Measurements from ENCODE around the gene KIAA0408. TPM values are rescaled to one million over a fixed set of nuclear protein-coding genes. Genes with fewer than 3 reads are reported as not detected.
"Not testable (repeated sequence)": the region's sequence is repeated elsewhere in the genome, so short reads cannot be mapped to it uniquely, and the experiment has no call there.

KIAA0408 gene
- total and polyA plus RNA-seq, 7 experiments from 2014 or later, result 0.14 to 11.3 (median 1.6) TPM; not detected in 1

- CTCF ChIA-PET; POLR2A ChIA-PET; intact Hi-C loops (cut with micrococcal nuclease); H3K4me1 Mint-ChIP-seq; H3K9me3 ChIP-seq (ENCODE audit: control insufficient read depth in 2 of 3, low read length in 3 of 3); H3K36me3 Mint-ChIP-seq; H3K27me3 ChIP-seq (ENCODE audit: control insufficient read depth in 2 of 2, insufficient read depth in 2 of 2, low read length in 2 of 2); H3K27ac Mint-ChIP-seq; DNase-seq; H3K4me3 ChIP-seq (ENCODE audit: low read length); H3K27ac ChIP-seq (ENCODE audit: low read depth, low read length); ATAC-seq; H3K36me3 ChIP-seq (ENCODE audit: control insufficient read depth in 2 of 3, insufficient read depth in 3 of 3, low read length in 3 of 3); H3K4me1 ChIP-seq (ENCODE audit: control insufficient read depth in 2 of 2, insufficient read depth in 2 of 2, low read length in 2 of 2); H3K4me3 Mint-ChIP-seq: not testable (repeated sequence)
- H3K27me3 Mint-ChIP-seq, result peaks cover 2 to 11% (median 5%) of the 10 kb centered on the region in 5 donors
- H3K9me3 Mint-ChIP-seq, result peaks cover 0 to 13% (median 3%) of the 10 kb centered on the region in 11 donors
Measured at GRCh38 chr6:127428562-127428961, 30.6 kb downstream of the KIAA0408 start.

GRCh38 chr6:127423921-127424320 is 35.3 kb downstream of the KIAA0408 start:
- H3K9me3 ChIP-seq (ENCODE audit: control insufficient read depth in 2 of 3, low read length in 3 of 3), result no peaks in the 10 kb centered on the region
- H3K4me1 Mint-ChIP-seq, result peaks cover 0 to 11% (median 5%) of the 10 kb centered on the region in 7 donors
- intact Hi-C loops (cut with micrococcal nuclease), result no loop called here
- CTCF ChIA-PET, result no interaction called here
- H3K4me1 ChIP-seq (ENCODE audit: control insufficient read depth in 2 of 2, insufficient read depth in 2 of 2, low read length in 2 of 2), result no peaks in the 10 kb centered on the region
- H3K4me3 ChIP-seq (ENCODE audit: low read length), result no peak overlapping the region
- DNase-seq, result no peak
- POLR2A ChIA-PET, result no interaction called here
- ATAC-seq, result no peak
- H3K27me3 Mint-ChIP-seq, result peaks cover 0 to 6% (median 2%) of the 10 kb centered on the region in 5 donors
- no peaks in the 10 kb centered on the region for H3K27me3 ChIP-seq (ENCODE audit: control insufficient read depth in 2 of 2, insufficient read depth in 2 of 2, low read length in 2 of 2)
- H3K27ac ChIP-seq (ENCODE audit: low read depth, low read length), result no peak overlapping the region
- no peak overlapping the region for H3K4me3 Mint-ChIP-seq
- H3K36me3 ChIP-seq (ENCODE audit: control insufficient read depth in 2 of 3, insufficient read depth in 3 of 3, low read length in 3 of 3), result no peaks in the 10 kb centered on the region
- H3K36me3 Mint-ChIP-seq, result no peaks in the 10 kb centered on the region
- H3K27ac Mint-ChIP-seq, result no peak overlapping the region
- H3K9me3 Mint-ChIP-seq, result peaks cover 0 to 9% (median under 1%) of the 10 kb centered on the region in 11 donors

GRCh38 chr6:127421164-127421563 is 38.0 kb downstream of the KIAA0408 start:
- H3K4me3 ChIP-seq (ENCODE audit: low read length); H3K27me3 Mint-ChIP-seq; POLR2A ChIA-PET; H3K9me3 Mint-ChIP-seq; DNase-seq; ATAC-seq; H3K4me3 Mint-ChIP-seq; H3K9me3 ChIP-seq (ENCODE audit: control insufficient read depth in 2 of 3, low read length in 3 of 3); H3K27me3 ChIP-seq (ENCODE audit: control insufficient read depth in 2 of 2, insufficient read depth in 2 of 2, low read length in 2 of 2); H3K36me3 Mint-ChIP-seq; H3K4me1 ChIP-seq (ENCODE audit: control insufficient read depth in 2 of 2, insufficient read depth in 2 of 2, low read length in 2 of 2); H3K27ac ChIP-seq (ENCODE audit: low read depth, low read length); H3K36me3 ChIP-seq (ENCODE audit: control insufficient read depth in 2 of 3, insufficient read depth in 3 of 3, low read length in 3 of 3): not testable (repeated sequence)
- Mint-ChIP-seq H3K4me1 (peaks cover 0 to 11% (median 5%) of the 10 kb centered on the region in 7 donors), H3K27ac (peak overlapping the region in 1 of 9 donors; percentile 21)
- CTCF ChIA-PET, result interaction anchor here (0.6 to 3.5 kb wide), 2 partner anchors 117 to 122 kb away, joined by 4 to 23 read pairs; no protein-coding TSS in a partner anchor
- intact Hi-C loops (cut with micrococcal nuclease), result loop anchor here (2.0 kb wide), 2 partner anchors 78 to 96 kb away; partner anchors contain the start of gene ECHDC1 (in 1 of the 2)

- H3K27ac ChIP-seq (ENCODE audit: low read depth, low read length), result no peak overlapping the region
Measured at GRCh38 chr6:127420556-127420955, 38.6 kb downstream of the KIAA0408 start.

GRCh38 chr6:127415096-127415495 is 44.1 kb downstream of the KIAA0408 start:
- Mint-ChIP-seq H3K27ac (no peak overlapping the region), H3K4me1 (no peaks in the 10 kb centered on the region), H3K27me3 (peaks cover 0 to 3% (median 0%) of the 10 kb centered on the region in 5 donors), H3K9me3 (peaks cover 0 to 6% (median 0%) of the 10 kb centered on the region in 11 donors), H3K4me3 (no peak overlapping the region), H3K36me3 (peaks cover 0 to 4% (median 0%) of the 10 kb centered on the region in 5 donors)
- ChIA-PET POLR2A (no interaction called here), CTCF (no interaction called here)
- Histone ChIP-seq H3K4me1 (ENCODE audit: control insufficient read depth in 2 of 2, insufficient read depth in 2 of 2, low read length in 2 of 2) (no peaks in the 10 kb centered on the region), H3K27me3 (ENCODE audit: control insufficient read depth in 2 of 2, insufficient read depth in 2 of 2, low read length in 2 of 2) (no peaks in the 10 kb centered on the region), H3K9me3 (ENCODE audit: control insufficient read depth in 2 of 3, low read length in 3 of 3) (no peaks in the 10 kb centered on the region), H3K4me3 (ENCODE audit: low read length) (no peak overlapping the region), H3K27ac (ENCODE audit: low read depth, low read length) (no peak overlapping the region), H3K36me3 (ENCODE audit: control insufficient read depth in 2 of 3, insufficient read depth in 3 of 3, low read length in 3 of 3) (no peaks in the 10 kb centered on the region)
- ATAC-seq (no peak), DNase-seq (no peak)
- intact Hi-C loops (cut with micrococcal nuclease), result no loop called here

More at GRCh38 chr6:127420556-127420955, 38.6 kb downstream of the KIAA0408 start:
- Histone ChIP-seq H3K4me1 (ENCODE audit: control insufficient read depth in 2 of 2, insufficient read depth in 2 of 2, low read length in 2 of 2) (no peaks in the 10 kb centered on the region), H3K9me3 (ENCODE audit: control insufficient read depth in 2 of 3, low read length in 3 of 3) (no peaks in the 10 kb centered on the region), H3K4me3 (ENCODE audit: low read length) (no peak overlapping the region), H3K27me3 (ENCODE audit: control insufficient read depth in 2 of 2, insufficient read depth in 2 of 2, low read length in 2 of 2) (no peaks in the 10 kb centered on the region), H3K36me3 (ENCODE audit: control insufficient read depth in 2 of 3, insufficient read depth in 3 of 3, low read length in 3 of 3) (no peaks in the 10 kb centered on the region)
- CTCF ChIA-PET, result interaction anchor here (0.6 to 3.5 kb wide), 2 partner anchors 117 to 121 kb away, joined by 4 to 23 read pairs; no protein-coding TSS in a partner anchor
- H3K4me1 Mint-ChIP-seq, result peaks cover 0 to 11% (median 5%) of the 10 kb centered on the region in 7 donors
- DNase-seq (peak in 8 of 9 donors; percentile 27 to 75 (median 56)), ATAC-seq (peak; percentile 99)
- H3K9me3 Mint-ChIP-seq, result no peaks in the 10 kb centered on the region
- POLR2A ChIA-PET, result no interaction called here
- no peak overlapping the region for H3K4me3 Mint-ChIP-seq
- intact Hi-C loops (cut with micrococcal nuclease), result loop anchor here (1.0 to 2.0 kb wide), 8 partner anchors 77 to 1424 kb away; partner anchors contain the start of genes ECHDC1 (in 2 of the 2) and RNF146 (in 1 of the 2)
- no peaks in the 10 kb centered on the region for H3K36me3 Mint-ChIP-seq
- H3K27ac Mint-ChIP-seq, result peak overlapping the region in 6 of 9 donors; percentile 5 to 81 (median 16)
- H3K27me3 Mint-ChIP-seq, result no peaks in the 10 kb centered on the region

GRCh38 chr6:127413123-127413522 is 46.1 kb downstream of the KIAA0408 start:
- intact Hi-C loops (cut with micrococcal nuclease); H3K27me3 ChIP-seq (ENCODE audit: control insufficient read depth in 2 of 2, insufficient read depth in 2 of 2, low read length in 2 of 2); H3K36me3 Mint-ChIP-seq; CTCF ChIA-PET; H3K27ac ChIP-seq (ENCODE audit: low read depth, low read length); H3K4me3 ChIP-seq (ENCODE audit: low read length); H3K4me3 Mint-ChIP-seq; H3K9me3 ChIP-seq (ENCODE audit: control insufficient read depth in 2 of 3, low read length in 3 of 3); H3K36me3 ChIP-seq (ENCODE audit: control insufficient read depth in 2 of 3, insufficient read depth in 3 of 3, low read length in 3 of 3); H3K4me1 ChIP-seq (ENCODE audit: control insufficient read depth in 2 of 2, insufficient read depth in 2 of 2, low read length in 2 of 2); H3K4me1 Mint-ChIP-seq; ATAC-seq; H3K9me3 Mint-ChIP-seq; DNase-seq; H3K27ac Mint-ChIP-seq; POLR2A ChIA-PET; H3K27me3 Mint-ChIP-seq: not testable (repeated sequence)

GRCh38 chr6:127412016-127412415 is 47.2 kb downstream of the KIAA0408 start:
- H3K27ac Mint-ChIP-seq; H3K4me3 ChIP-seq (ENCODE audit: low read length); DNase-seq; ATAC-seq; H3K27me3 ChIP-seq (ENCODE audit: control insufficient read depth in 2 of 2, insufficient read depth in 2 of 2, low read length in 2 of 2); CTCF ChIA-PET; H3K4me1 ChIP-seq (ENCODE audit: control insufficient read depth in 2 of 2, insufficient read depth in 2 of 2, low read length in 2 of 2); H3K4me1 Mint-ChIP-seq; H3K27ac ChIP-seq (ENCODE audit: low read depth, low read length); H3K36me3 Mint-ChIP-seq; H3K27me3 Mint-ChIP-seq; intact Hi-C loops (cut with micrococcal nuclease); H3K36me3 ChIP-seq (ENCODE audit: control insufficient read depth in 2 of 3, insufficient read depth in 3 of 3, low read length in 3 of 3); H3K4me3 Mint-ChIP-seq; H3K9me3 ChIP-seq (ENCODE audit: control insufficient read depth in 2 of 3, low read length in 3 of 3); H3K9me3 Mint-ChIP-seq; POLR2A ChIA-PET: not testable (repeated sequence)
